T-helper 1 cell treated with Interleukin-12 subunit alpha and Interleukin-12 subunit beta and Interleukin-4 antibody, amounts not matched to agents 30 ng/mL and 1 ng/mL, for 36 hours (primary cell): ENCODE data around the gene NCK2. TPM values are rescaled to one million over a fixed set of nuclear protein-coding genes. Genes with fewer than 3 reads are reported as not detected.

Source experiments
- intact Hi-C: fragments of 100-400 bp; cut with micrococcal nuclease; formaldehyde crosslinking; loops from one replicate; pipeline ENCODE4 v1.15.1; 2024
- total RNA-seq: library from RNA; stranded (reverse); gene quantifications from 2 replicates; pipeline ENCODE4 v1.2.3, GENCODE V29; 2022

The NCK2 gene
- 68.3 and 74.3 TPM in 2 replicates for total RNA-seq

GRCh38 chr2:105744909-105745853, at the start of gene NCK2:
Gene NCK2, plus strand, starts transcription at chr2:105744912. Its CDS starts 110,152 bp downstream, at chr2:105855064.
- intact Hi-C loops, result loop anchor here (5.0 kb wide), 1 partner anchor 708 kb away; the partner anchor contains the start of gene MRPS9

GRCh38 chr2:105697781-105698449, 46.8 kb upstream of the NCK2 start:
- intact Hi-C loops, result no loop called here

- intact Hi-C loops, result no loop called here
These were observed 45.9 kb upstream of the NCK2 start for GRCh38 chr2:105698820-105699219.

GRCh38 chr2:105701042-105701441, 43.7 kb upstream of the NCK2 start:
- intact Hi-C loops, result no loop called here

- intact Hi-C loops, result loop anchor here (5.0 kb wide), 1 partner anchor 46 kb away; no protein-coding TSS in a partner anchor
These were observed 36.0 kb upstream of the NCK2 start for GRCh38 chr2:105708697-105709096.

- intact Hi-C loops, result no loop called here
These were observed 33.3 kb upstream of the NCK2 start for GRCh38 chr2:105711394-105711793.

GRCh38 chr2:105712166-105712915, 32.4 kb upstream of the NCK2 start:
- intact Hi-C loops, result no loop called here

- intact Hi-C loops, result no loop called here
These were observed 31.6 kb upstream of the NCK2 start for GRCh38 chr2:105712981-105713596.

GRCh38 chr2:105714141-105714540, 30.6 kb upstream of the NCK2 start:
- intact Hi-C loops, result no loop called here

GRCh38 chr2:105718846-105719481, 25.7 kb upstream of the NCK2 start:
- intact Hi-C loops, result no loop called here

GRCh38 chr2:105721991-105722511, 22.7 kb upstream of the NCK2 start:
- intact Hi-C loops, result loop anchor here (5.0 kb wide), 1 partner anchor 50 kb away; no protein-coding TSS in a partner anchor

- intact Hi-C loops, result loop anchor here (5.0 kb wide), 1 partner anchor 51 kb away; no protein-coding TSS in a partner anchor
These were observed 21.9 kb upstream of the NCK2 start for GRCh38 chr2:105722726-105723297.

GRCh38 chr2:105723431-105723830, 21.3 kb upstream of the NCK2 start:
- intact Hi-C loops, result loop anchor here (5.0 kb wide), 1 partner anchor 51 kb away; no protein-coding TSS in a partner anchor

- intact Hi-C loops, result no loop called here
These were observed 19.3 kb upstream of the NCK2 start for GRCh38 chr2:105725388-105725787.

- intact Hi-C loops, result no loop called here
These were observed 14.5 kb upstream of the NCK2 start for GRCh38 chr2:105730170-105730569.

GRCh38 chr2:105731511-105731910, 13.2 kb upstream of the NCK2 start:
- intact Hi-C loops, result no loop called here

GRCh38 chr2:105732101-105732500, 12.6 kb upstream of the NCK2 start:
- intact Hi-C loops, result no loop called here

- intact Hi-C loops, result no loop called here
These were observed 11.6 kb upstream of the NCK2 start for GRCh38 chr2:105732955-105733607.

- intact Hi-C loops, result no loop called here
These were observed 10.8 kb upstream of the NCK2 start for GRCh38 chr2:105733875-105734274.
